EH (cell line): ENCODE measurements around the gene PDE4D.
"Not testable (repeated sequence)": the region's sequence is repeated elsewhere in the genome, so short reads cannot be mapped to it uniquely, and the experiment has no call there.

Experiments used
- DNase-seq: peaks from one replicate; pipeline ENCODE4 v3.0.0-alpha.2; 2015; ENCODE audit warnings: low read depth

PDE4D gene

GRCh38 chr5:59001716-59002115 lies 891.8 kb downstream of the PDE4D start:
- no peak for DNase-seq

GRCh38 chr5:59001154-59001553 lies 892.4 kb downstream of the PDE4D start:
- peak; percentile 22 for DNase-seq

- no peak for DNase-seq
Measured at GRCh38 chr5:59000211-59000610, 893.3 kb downstream of the PDE4D start.

- DNase-seq: no peak
Measured at GRCh38 chr5:58999804-59000203, 893.7 kb downstream of the PDE4D start.

GRCh38 chr5:58998544-58998943 lies 895.0 kb downstream of the PDE4D start:
- no peak for DNase-seq

- DNase-seq: not testable (repeated sequence)
Measured at GRCh38 chr5:58995779-58996178, 897.7 kb downstream of the PDE4D start.

- DNase-seq: no peak
Measured at GRCh38 chr5:58993461-58993860, 900.1 kb downstream of the PDE4D start.

GRCh38 chr5:58988938-58989337 lies 904.6 kb downstream of the PDE4D start:
- DNase-seq: no peak

GRCh38 chr5:58987193-58987592 lies 906.3 kb downstream of the PDE4D start:
- peak; percentile 13 for DNase-seq

GRCh38 chr5:58986281-58986680 lies 907.2 kb downstream of the PDE4D start:
- DNase-seq: no peak

- peak; percentile 68 for DNase-seq
Measured at GRCh38 chr5:58985759-58986158, 907.8 kb downstream of the PDE4D start.

GRCh38 chr5:58985311-58985710 lies 908.2 kb downstream of the PDE4D start:
- no peak for DNase-seq

- DNase-seq: peak; percentile 43
Measured at GRCh38 chr5:58983526-58984452, 909.7 kb downstream of the PDE4D start.

GRCh38 chr5:58980890-58981289 lies 912.6 kb downstream of the PDE4D start:
- DNase-seq: no peak

- DNase-seq: no peak
Measured at GRCh38 chr5:58979090-58979489, 914.4 kb downstream of the PDE4D start.

- DNase-seq: no peak
Measured at GRCh38 chr5:58974601-58975000, 918.9 kb downstream of the PDE4D start.

GRCh38 chr5:58974083-58974482 lies 919.4 kb downstream of the PDE4D start:
- peak; percentile 28 for DNase-seq

GRCh38 chr5:58972301-58972700 lies 921.2 kb downstream of the PDE4D start:
- peak; percentile 20 for DNase-seq

- DNase-seq: no peak
Measured at GRCh38 chr5:58970766-58971165, 922.8 kb downstream of the PDE4D start.

- DNase-seq: no peak
Measured at GRCh38 chr5:58969795-58970194, 923.7 kb downstream of the PDE4D start.

GRCh38 chr5:58969253-58969652 lies 924.3 kb downstream of the PDE4D start:
- DNase-seq: no peak

GRCh38 chr5:58968350-58968749 lies 925.2 kb downstream of the PDE4D start:
- DNase-seq: no peak

- no peak for DNase-seq
Measured at GRCh38 chr5:58967597-58968281, 925.8 kb downstream of the PDE4D start.
